ENCODE data around the gene ARHGAP26. TPM values are rescaled to one million over a fixed set of nuclear protein-coding genes. Genes with fewer than 3 reads are reported as not detected.
A peak's percentile ranks its signal among the peaks of the same experiment; 100 is the strongest.

The ARHGAP26 gene
- total RNA-seq, 2 donors from 2014 or later: 27.5 to 80.7 TPM

GRCh38 chr5:143152445-143152844 lies 382.3 kb downstream of the ARHGAP26 start:
- no peak for DNase-seq (ENCODE audit: low spot score)
- Histone ChIP-seq H3K36me3 (no peaks in the 10 kb centered on the region), H3K4me1 (ENCODE audit: control insufficient read depth in 1 of 2, low read depth in 2 of 2) (peaks cover 41 to 63% of the 10 kb centered on the region in 2 donors), H3K27me3 (replicated peaks; ENCODE audit: insufficient read depth) (no peaks in the 10 kb centered on the region), H3K9me3 (no peaks in the 10 kb centered on the region), H3K4me3 (no peak overlapping the region), H3K27ac (peak overlapping the region; percentile 44 to 76)
- no peak for TF ChIP-seq CTCF (IDR thresholded peaks at IDR 0.05)
- no peak for ATAC-seq (ENCODE audit: insufficient number of reproducible peaks, low FRiP score, low read depth)

- DNase-seq (ENCODE audit: low spot score): peak; percentile 29
- H3K27ac ChIP-seq: peak overlapping the region; percentile 59 to 76
- H3K27me3 ChIP-seq (replicated peaks; ENCODE audit: insufficient read depth): no peaks in the 10 kb centered on the region
- H3K36me3 ChIP-seq: no peaks in the 10 kb centered on the region
- no peak for TF ChIP-seq CTCF (IDR thresholded peaks at IDR 0.05)
- H3K4me1 ChIP-seq (ENCODE audit: control insufficient read depth in 1 of 2, low read depth in 2 of 2): peaks cover 30 to 53% of the 10 kb centered on the region in 2 donors
- peak overlapping the region; percentile 35 for H3K4me3 ChIP-seq
- ATAC-seq (ENCODE audit: insufficient number of reproducible peaks, low FRiP score, low read depth): peak; percentile 78
- no peaks in the 10 kb centered on the region for H3K9me3 ChIP-seq
Observed at GRCh38 chr5:143153332-143154119, 383.3 kb downstream of the ARHGAP26 start.

- DNase-seq (ENCODE audit: low spot score): no peak
- H3K4me3 ChIP-seq: no peak overlapping the region
- H3K36me3 ChIP-seq: no peaks in the 10 kb centered on the region
- H3K4me1 ChIP-seq (ENCODE audit: control insufficient read depth in 1 of 2, low read depth in 2 of 2): peaks cover 27 to 42% of the 10 kb centered on the region in 2 donors
- H3K9me3 ChIP-seq: no peaks in the 10 kb centered on the region
- no peaks in the 10 kb centered on the region for H3K27me3 ChIP-seq (replicated peaks; ENCODE audit: insufficient read depth)
- no peak for TF ChIP-seq CTCF (IDR thresholded peaks at IDR 0.05)
- ATAC-seq (ENCODE audit: insufficient number of reproducible peaks, low FRiP score, low read depth): no peak
- H3K27ac ChIP-seq: peak overlapping the region; percentile 59 to 76
Observed at GRCh38 chr5:143154510-143155370, 384.6 kb downstream of the ARHGAP26 start.

- H3K27ac ChIP-seq: peak overlapping the region; percentile 59 to 76
- H3K4me1 ChIP-seq (ENCODE audit: control insufficient read depth in 1 of 2, low read depth in 2 of 2): peaks cover 27 to 42% of the 10 kb centered on the region in 2 donors
- H3K4me3 ChIP-seq: no peak overlapping the region
- no peak for TF ChIP-seq CTCF (IDR thresholded peaks at IDR 0.05)
- no peaks in the 10 kb centered on the region for H3K36me3 ChIP-seq
- no peak for ATAC-seq (ENCODE audit: insufficient number of reproducible peaks, low FRiP score, low read depth)
- no peak for DNase-seq (ENCODE audit: low spot score)
- no peaks in the 10 kb centered on the region for H3K27me3 ChIP-seq (replicated peaks; ENCODE audit: insufficient read depth)
- no peaks in the 10 kb centered on the region for H3K9me3 ChIP-seq
Observed at GRCh38 chr5:143155455-143155854, 385.3 kb downstream of the ARHGAP26 start.

GRCh38 chr5:143156086-143156485 lies 385.9 kb downstream of the ARHGAP26 start:
- DNase-seq (ENCODE audit: low spot score): no peak
- peak overlapping the region; percentile 49 to 76 for H3K27ac ChIP-seq

More at GRCh38 chr5:143156086-143156485, 385.9 kb downstream of the ARHGAP26 start:
- Histone ChIP-seq H3K27me3 (replicated peaks; ENCODE audit: insufficient read depth) (no peaks in the 10 kb centered on the region), H3K4me1 (ENCODE audit: control insufficient read depth in 1 of 2, low read depth in 2 of 2) (peaks cover 27 to 42% of the 10 kb centered on the region in 2 donors), H3K4me3 (no peak overlapping the region), H3K36me3 (no peaks in the 10 kb centered on the region), H3K9me3 (no peaks in the 10 kb centered on the region)
- no peak for TF ChIP-seq CTCF (IDR thresholded peaks at IDR 0.05)
- ATAC-seq (ENCODE audit: insufficient number of reproducible peaks, low FRiP score, low read depth): no peak

Data from thoracic aorta (tissue), 2 donors.